Nephron progenitor cell (in vitro differentiated cells): ENCODE measurements around the gene HEMK1.

Experiments
- DNase-seq: peaks from one replicate; pipeline ENCODE4 v3.0.0; 2021
- H3K27ac Mint-ChIP-seq: 2 replicates; pipeline ENCODE4 v1.8.0; 2021; ENCODE audit warnings: mild to moderate bottlenecking, moderate library complexity, mixed read lengths
- H3K27me3 Mint-ChIP-seq: 2 replicates; pipeline ENCODE4 v1.8.0; 2021; ENCODE audit warnings: mild to moderate bottlenecking, low read depth, mixed read lengths; ENCODE audit not compliant: poor library complexity
- H3K36me3 Mint-ChIP-seq: 2 replicates; pipeline ENCODE4 v1.8.0; 2021; ENCODE audit warnings: low read depth, mixed read lengths
- H3K4me1 Mint-ChIP-seq: 2 replicates; pipeline ENCODE4 v1.8.0; 2021; ENCODE audit warnings: mixed read lengths
- H3K4me3 Mint-ChIP-seq: 2 replicates; pipeline ENCODE4 v1.8.0; 2021; ENCODE audit warnings: mild to moderate bottlenecking, moderate library complexity, mixed read lengths
- H3K9me3 Mint-ChIP-seq: 2 replicates; pipeline ENCODE4 v1.8.0; 2021; ENCODE audit warnings: mild to moderate bottlenecking, moderate library complexity, mixed read lengths
- TF ChIP-seq, protein P1 (sequence below): fragments of 200-600 bp; sonication (generic); IDR thresholded peaks from 2 replicates; pipeline ENCODE4 v1.5.0; 2021; ENCODE audit warnings: antibody characterized with exemption

The HEMK1 gene

DNA sequence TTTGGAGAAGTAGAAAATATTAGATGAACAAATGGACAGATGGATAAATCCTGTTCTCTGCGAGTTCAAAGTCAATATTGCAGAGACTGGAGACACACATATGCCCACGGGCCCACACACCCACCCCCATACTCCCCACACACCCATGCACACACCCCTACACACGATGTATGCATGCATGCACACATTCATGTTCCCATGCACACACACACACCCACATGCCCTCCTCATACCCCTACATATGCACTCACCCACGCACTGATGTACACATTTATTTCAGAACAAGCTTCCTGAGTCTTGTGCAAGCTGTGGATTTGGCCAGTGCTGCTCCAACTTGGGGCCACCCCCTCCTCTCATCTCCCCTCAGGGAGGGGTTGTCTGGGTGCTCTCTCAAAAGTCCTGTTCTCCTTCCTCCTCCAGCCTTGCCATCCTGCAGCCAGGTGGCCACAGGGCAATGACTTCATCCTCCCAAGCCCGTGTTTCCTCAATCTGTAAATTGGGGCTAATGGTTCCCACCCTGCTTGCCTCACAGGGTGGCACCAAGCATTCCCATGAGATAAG is 64.0 kb downstream of the HEMK1 start:
- no peak overlapping the region for H3K27ac Mint-ChIP-seq
- TF ChIP-seq, protein P1, sequence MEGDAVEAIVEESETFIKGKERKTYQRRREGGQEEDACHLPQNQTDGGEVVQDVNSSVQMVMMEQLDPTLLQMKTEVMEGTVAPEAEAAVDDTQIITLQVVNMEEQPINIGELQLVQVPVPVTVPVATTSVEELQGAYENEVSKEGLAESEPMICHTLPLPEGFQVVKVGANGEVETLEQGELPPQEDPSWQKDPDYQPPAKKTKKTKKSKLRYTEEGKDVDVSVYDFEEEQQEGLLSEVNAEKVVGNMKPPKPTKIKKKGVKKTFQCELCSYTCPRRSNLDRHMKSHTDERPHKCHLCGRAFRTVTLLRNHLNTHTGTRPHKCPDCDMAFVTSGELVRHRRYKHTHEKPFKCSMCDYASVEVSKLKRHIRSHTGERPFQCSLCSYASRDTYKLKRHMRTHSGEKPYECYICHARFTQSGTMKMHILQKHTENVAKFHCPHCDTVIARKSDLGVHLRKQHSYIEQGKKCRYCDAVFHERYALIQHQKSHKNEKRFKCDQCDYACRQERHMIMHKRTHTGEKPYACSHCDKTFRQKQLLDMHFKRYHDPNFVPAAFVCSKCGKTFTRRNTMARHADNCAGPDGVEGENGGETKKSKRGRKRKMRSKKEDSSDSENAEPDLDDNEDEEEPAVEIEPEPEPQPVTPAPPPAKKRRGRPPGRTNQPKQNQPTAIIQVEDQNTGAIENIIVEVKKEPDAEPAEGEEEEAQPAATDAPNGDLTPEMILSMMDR = no peak

DNA sequence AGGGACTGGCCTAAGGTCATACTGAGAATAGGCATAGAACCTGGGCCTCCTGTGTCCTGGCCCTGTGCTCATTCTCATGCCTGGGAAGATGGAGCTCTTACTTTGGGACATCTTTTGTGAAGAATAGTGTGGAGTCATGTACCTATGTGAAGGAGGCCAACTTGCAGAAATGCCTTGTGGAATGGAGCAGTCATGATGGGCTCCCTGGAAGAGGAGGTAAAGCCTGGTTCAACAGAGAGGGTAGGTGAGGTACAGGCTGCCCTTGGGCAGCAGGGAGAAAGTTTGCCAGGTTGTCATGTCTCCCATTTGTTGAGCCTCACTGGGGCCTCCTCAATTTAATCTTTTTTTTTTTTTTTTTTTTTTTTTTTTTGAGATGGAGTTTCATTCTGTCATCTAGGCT is 65.7 kb downstream of the HEMK1 start:
- Mint-ChIP-seq H3K36me3 (no peaks in the 10 kb centered on the region), H3K4me3 (no peak overlapping the region), H3K27me3 (peaks cover 7% of the 10 kb centered on the region), H3K27ac (peak overlapping the region; percentile 93), H3K4me1 (peaks cover 52% of the 10 kb centered on the region), H3K9me3 (no peaks in the 10 kb centered on the region)
- no peak for DNase-seq
- TF ChIP-seq, protein P1 = no peak

More for the DNA sequence above, 64.0 kb downstream of the HEMK1 start:
- Mint-ChIP-seq H3K9me3 (no peaks in the 10 kb centered on the region), H3K36me3 (no peaks in the 10 kb centered on the region), H3K27me3 (peaks cover 7% of the 10 kb centered on the region), H3K4me3 (no peak overlapping the region), H3K4me1 (peaks cover 52% of the 10 kb centered on the region)
- no peak for DNase-seq

DNA sequence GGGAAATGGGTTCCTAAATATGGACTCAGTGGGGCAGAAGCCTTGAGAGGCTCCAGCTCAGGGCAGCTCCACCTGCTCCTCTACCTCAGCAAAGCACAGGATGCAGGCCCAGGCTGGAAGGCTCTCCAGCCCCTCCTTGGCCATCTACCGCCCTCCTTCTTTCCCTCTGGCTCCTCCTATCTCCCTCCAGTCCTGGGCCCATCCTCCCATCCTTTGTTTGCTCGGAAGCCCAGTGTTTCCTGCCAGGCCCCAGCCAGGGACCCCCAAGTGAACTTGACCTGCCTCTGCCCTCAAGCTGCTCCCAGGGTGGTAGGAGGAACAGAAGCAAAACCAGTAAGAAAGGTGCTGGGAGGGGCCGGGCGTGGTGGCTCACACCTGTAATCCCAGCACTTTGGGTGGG is 67.7 kb downstream of the HEMK1 start:
- Mint-ChIP-seq H3K9me3 (no peaks in the 10 kb centered on the region), H3K27me3 (peaks cover 7% of the 10 kb centered on the region), H3K27ac (no peak overlapping the region), H3K4me3 (no peak overlapping the region), H3K4me1 (peaks cover 32% of the 10 kb centered on the region), H3K36me3 (no peaks in the 10 kb centered on the region)
- TF ChIP-seq, protein P1 = no peak
- DNase-seq = no peak

DNA sequence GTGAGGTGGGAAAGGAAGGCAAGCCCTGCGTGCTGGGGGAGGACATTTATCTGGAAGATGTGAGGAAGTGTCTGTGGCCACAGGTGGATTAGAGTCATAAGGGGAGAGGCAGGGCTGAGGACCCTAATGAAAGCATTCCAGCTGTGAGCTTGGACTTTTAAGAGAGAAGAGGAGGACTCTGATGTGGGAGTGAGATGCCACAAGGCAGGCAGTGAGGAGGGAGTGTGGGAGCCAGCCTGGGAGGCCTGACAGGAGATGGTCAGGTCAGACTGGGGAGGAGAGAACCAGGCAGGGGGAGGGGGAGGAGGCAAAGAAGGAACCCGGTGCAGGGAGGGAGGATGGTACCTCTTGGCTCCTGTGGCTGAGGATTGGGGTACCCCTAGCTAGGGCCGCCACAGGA is 68.6 kb downstream of the HEMK1 start:
- H3K9me3 Mint-ChIP-seq = no peaks in the 10 kb centered on the region
- H3K4me1 Mint-ChIP-seq = peaks cover 23% of the 10 kb centered on the region
- DNase-seq = no peak
- H3K36me3 Mint-ChIP-seq = no peaks in the 10 kb centered on the region
- TF ChIP-seq, protein P1 = no peak
- H3K4me3 Mint-ChIP-seq = no peak overlapping the region
- no peak overlapping the region for H3K27ac Mint-ChIP-seq
- H3K27me3 Mint-ChIP-seq = peaks cover 7% of the 10 kb centered on the region

DNA sequence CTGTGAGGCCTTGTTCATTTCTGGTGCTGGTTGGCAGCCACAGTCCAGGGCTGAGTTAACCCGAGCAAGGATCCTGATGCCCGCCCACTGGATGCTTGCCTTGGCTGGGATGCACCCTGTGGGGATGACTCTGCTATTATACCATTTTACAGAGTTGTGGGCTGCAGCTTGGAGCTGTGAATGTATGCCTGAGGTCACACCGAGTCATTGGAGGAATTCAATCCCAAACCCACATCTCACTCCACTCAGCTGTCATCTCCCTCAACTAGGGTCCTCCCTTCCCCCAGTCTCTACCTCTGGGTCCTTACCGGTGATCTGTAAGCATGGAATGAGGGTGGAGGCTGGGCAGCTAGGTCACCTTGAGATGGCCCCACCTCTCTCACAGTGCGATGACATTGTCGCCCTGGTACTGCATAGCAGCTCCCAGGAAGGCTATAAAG is 69.8 kb downstream of the HEMK1 start:
- H3K4me1 Mint-ChIP-seq = peaks cover 22% of the 10 kb centered on the region
- DNase-seq = no peak
- H3K36me3 Mint-ChIP-seq = peaks cover 4% of the 10 kb centered on the region
- no peak overlapping the region for H3K27ac Mint-ChIP-seq
- no peak overlapping the region for H3K4me3 Mint-ChIP-seq
- H3K9me3 Mint-ChIP-seq = no peaks in the 10 kb centered on the region
- H3K27me3 Mint-ChIP-seq = peaks cover 7% of the 10 kb centered on the region
- TF ChIP-seq, protein P1 = no peak

DNA sequence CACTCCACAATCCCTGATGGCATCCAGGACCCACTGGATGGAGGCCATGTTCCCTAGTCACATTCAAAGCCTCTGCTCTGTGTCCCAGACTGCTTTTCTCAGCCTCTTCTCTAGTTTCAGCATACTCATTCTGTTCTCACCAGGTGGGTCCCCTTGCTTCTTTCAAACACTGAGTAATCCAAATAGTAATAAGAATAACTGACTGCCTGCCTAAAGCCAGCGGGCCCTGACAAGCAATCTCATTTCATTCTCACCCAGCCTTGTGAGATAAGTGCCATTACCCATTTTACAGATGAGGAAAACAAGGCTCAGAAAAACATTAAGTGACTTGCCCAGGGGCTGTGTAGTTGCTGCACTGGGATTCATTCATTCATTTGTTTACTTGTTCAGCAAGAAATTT is 73.1 kb downstream of the HEMK1 start:
- no peaks in the 10 kb centered on the region for H3K9me3 Mint-ChIP-seq
- H3K4me3 Mint-ChIP-seq = no peak overlapping the region
- no peak overlapping the region for H3K27ac Mint-ChIP-seq
- peaks cover 4% of the 10 kb centered on the region for H3K36me3 Mint-ChIP-seq
- peaks cover 8% of the 10 kb centered on the region for H3K4me1 Mint-ChIP-seq
- no peak for DNase-seq
- TF ChIP-seq, protein P1 = no peak
- peaks cover under 1% of the 10 kb centered on the region for H3K27me3 Mint-ChIP-seq
